Skeletal muscle tissue (tissue), 4 donors: ENCODE results near the gene ARFGAP2. TPM values are rescaled to one million over a fixed set of nuclear protein-coding genes. Genes with fewer than 3 reads are reported as not detected.
A peak's percentile ranks its signal among the peaks of the same experiment; 100 is the strongest.

Source experiments
- H3K27ac ChIP-seq: one replicate; pipeline ENCODE4 v1.7.0; 2013; ENCODE audit warnings: mild to moderate bottlenecking, low read depth, low read length, inconsistent platforms
- H3K27me3 ChIP-seq, 3 donors: one replicate each; pipeline ENCODE4 v1.7.0; 2013; ENCODE audit warnings: low read length in 3 of 3; ENCODE audit not compliant: control insufficient read depth in 3 of 3, insufficient read depth in 3 of 3
- H3K36me3 ChIP-seq, 3 donors: one replicate each; pipeline ENCODE4 v1.7.0; 2013; ENCODE audit warnings: low read length in 3 of 3; ENCODE audit not compliant: control insufficient read depth in 3 of 3, insufficient read depth in 3 of 3
- H3K4me1 ChIP-seq, 3 donors: one replicate each; pipeline ENCODE4 v1.7.0; 2013; ENCODE audit warnings: low read length in 3 of 3, mild to moderate bottlenecking in 3 of 3; ENCODE audit not compliant: control insufficient read depth in 3 of 3, insufficient read depth in 3 of 3
- H3K4me3 ChIP-seq, 3 donors: one replicate each; pipeline ENCODE4 v1.7.0; 2013; ENCODE audit warnings: low read length in 3 of 3
- H3K9ac ChIP-seq, 3 donors: one replicate each; pipeline ENCODE4 v1.7.0; 2013; ENCODE audit warnings: low read length in 3 of 3, mild to moderate bottlenecking in 3 of 3, moderate library complexity in 2 of 3, low read depth in 1 of 3
- H3K9me3 ChIP-seq, 3 donors: one replicate each; pipeline ENCODE4 v1.7.0; 2013; ENCODE audit warnings: low read length in 3 of 3; ENCODE audit not compliant: control insufficient read depth in 3 of 3
- total RNA-seq: library from RNA; depleted of rRNA; stranded (reverse); fragments of >200 nt; gene quantifications from one replicate; pipeline ENCODE4 v1.2.3, GENCODE V29; 2014
- donor health status: Osteomylitis.

ARFGAP2 gene
- total RNA-seq: 105 TPM

DNA sequence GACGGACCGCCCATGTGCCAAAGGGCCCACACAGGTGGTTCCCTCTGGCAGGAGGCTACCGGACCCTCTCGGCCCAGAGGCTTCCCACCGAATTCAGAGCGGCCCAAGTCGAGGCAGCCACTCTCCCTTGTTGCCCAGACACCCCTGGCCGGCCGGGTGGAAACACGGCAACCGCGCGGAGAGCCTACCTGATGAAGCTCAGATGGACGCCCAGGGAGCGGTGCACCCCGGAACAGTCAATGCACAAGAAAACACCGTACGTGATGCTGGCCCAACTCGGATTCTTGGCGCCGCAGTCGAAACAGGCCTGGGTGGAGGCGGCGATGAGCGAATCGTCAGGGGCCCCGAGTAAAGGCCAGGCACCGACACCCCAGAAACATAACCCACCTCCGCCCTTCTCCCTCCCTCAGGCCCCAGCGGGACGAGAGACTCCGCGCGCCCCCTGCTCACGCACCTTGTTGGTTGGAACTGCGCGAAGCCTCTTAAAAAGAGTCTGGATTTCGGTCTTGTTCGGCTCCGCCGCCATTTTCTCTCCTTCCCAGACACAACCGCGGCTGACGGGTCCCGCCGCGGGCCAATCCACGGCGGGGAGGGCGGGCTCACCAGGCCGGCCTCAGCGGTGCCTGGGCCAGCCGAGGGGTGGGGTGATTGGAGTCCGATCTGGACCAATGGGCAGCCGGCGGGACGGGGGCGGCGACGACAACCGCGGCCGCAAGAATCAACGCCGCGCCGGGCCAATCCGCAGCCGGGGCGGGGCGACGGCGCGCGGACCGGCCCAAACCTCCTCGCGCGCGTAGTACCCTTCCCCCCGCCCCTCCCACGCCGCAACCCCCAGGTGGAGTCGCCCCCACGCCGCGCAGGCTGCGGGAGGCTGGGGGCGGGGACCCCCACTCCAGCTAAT, at the start of gene ARFGAP2:
Gene ARFGAP2 (minus strand): TSS at position 552 of the 901 bp plus-strand sequence. CDS start 26 bp downstream, at position 526.
- Histone ChIP-seq H3K4me1 (peaks cover 84 to 91% (median 87%) of the 10 kb centered on the region in 3 donors), H3K27ac (peak within 1 kb of the TSS; percentile 99), H3K36me3 (peaks cover 75 to 80% (median 77%) of the 10 kb centered on the region in 3 donors), H3K9ac (peak within 1 kb of the TSS; percentile 97 to 100 (median 99)), H3K9me3 (no peaks in the 10 kb centered on the region), H3K4me3 (peak within 1 kb of the TSS; percentile 96 to 98 (median 97)), H3K27me3 (no peaks in the 10 kb centered on the region)

DNA sequence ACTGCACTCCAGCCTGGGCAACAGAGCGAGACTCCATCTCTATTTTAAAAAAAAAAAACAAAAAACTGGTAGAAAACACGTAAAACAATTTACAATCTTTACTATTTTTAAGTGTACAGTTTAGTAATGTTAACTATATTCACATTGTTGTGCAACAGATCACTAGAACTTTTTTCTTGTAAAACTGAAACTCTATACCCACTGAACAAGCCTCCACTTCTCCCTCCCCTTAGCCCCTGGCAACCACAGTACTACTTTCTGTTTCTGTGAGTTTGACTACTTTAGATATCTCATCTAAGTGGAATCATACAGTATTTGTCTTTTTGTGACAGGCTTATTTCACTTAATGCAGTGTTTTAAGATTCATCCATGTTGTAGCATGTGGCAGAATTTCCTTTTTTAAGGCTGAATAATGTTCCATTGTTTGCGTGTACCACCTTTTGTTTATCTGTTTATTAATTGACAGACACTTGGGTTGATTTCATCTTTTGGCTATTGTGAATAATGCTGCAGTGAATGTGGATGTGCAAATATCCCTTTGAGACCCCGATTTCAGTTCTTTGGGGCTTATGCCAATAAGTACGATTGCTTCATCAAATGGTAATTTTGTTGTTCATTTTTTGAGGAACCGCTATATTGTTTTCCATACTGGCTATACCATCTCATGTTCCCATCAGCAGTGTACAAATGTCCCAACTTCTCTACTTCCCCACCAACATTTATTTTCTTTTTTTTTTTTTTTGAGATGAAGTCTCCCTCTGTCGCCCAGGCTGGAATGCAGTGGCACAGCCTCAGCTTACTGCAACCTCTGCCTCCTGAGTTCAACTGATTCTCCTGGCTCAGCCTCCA, 49.1 kb upstream of the ARFGAP2 start:
- Histone ChIP-seq H3K9me3 (no peaks in the 10 kb centered on the region), H3K36me3 (peaks cover 5 to 11% (median 8%) of the 10 kb centered on the region in 3 donors), H3K27me3 (no peaks in the 10 kb centered on the region), H3K4me3 (no peak overlapping the region), H3K4me1 (no peaks in the 10 kb centered on the region), H3K9ac (no peak overlapping the region), H3K27ac (no peak overlapping the region)

DNA sequence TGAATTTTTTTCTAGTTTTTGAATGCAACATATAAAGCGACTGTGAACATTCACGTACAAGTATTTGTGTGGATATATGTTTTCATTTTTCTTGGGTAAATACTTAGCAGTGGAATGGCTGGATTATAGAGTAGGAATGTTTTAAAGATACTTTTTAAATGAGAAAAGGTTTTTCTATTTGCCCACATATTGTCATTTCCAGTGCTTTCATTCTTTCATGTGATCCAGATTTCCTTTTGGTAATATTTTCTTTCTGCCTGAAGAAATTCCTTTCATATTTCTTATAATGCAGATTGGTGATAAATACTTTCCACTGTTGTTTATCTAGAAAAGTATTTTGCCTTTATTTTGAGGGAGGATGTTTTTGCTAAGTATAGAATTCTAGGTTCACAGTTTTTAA, 46.0 kb upstream of the ARFGAP2 start:
- Histone ChIP-seq H3K4me3 (no peak overlapping the region), H3K9ac (no peak overlapping the region), H3K9me3 (no peaks in the 10 kb centered on the region), H3K27ac (no peak overlapping the region), H3K36me3 (peaks cover 8 to 20% (median 15%) of the 10 kb centered on the region in 3 donors), H3K4me1 (peaks cover 0 to 3% (median 0%) of the 10 kb centered on the region in 3 donors), H3K27me3 (no peaks in the 10 kb centered on the region)

DNA sequence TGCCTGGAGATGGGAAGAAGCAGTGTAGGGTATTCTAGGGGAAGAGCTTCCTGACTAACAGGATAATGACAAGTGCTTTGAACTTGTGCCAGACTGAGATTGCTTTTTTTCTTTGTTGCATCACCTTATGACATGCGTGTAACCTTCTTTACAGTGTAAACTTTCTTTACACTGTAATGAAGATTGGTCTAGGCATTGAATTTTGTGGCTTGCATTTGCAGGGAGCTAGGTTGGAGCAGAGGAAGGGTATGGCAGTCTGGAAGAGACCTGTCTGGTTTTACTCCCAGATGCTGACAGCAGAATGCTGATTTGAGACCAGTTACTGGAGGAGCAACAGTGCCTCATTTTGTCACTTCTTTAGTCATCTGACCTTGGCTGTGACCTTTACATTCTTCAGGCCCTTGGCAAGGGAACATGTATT, 43.7 kb upstream of the ARFGAP2 start:
- peaks cover 8 to 20% (median 9%) of the 10 kb centered on the region in 3 donors for H3K36me3 ChIP-seq

DNA sequence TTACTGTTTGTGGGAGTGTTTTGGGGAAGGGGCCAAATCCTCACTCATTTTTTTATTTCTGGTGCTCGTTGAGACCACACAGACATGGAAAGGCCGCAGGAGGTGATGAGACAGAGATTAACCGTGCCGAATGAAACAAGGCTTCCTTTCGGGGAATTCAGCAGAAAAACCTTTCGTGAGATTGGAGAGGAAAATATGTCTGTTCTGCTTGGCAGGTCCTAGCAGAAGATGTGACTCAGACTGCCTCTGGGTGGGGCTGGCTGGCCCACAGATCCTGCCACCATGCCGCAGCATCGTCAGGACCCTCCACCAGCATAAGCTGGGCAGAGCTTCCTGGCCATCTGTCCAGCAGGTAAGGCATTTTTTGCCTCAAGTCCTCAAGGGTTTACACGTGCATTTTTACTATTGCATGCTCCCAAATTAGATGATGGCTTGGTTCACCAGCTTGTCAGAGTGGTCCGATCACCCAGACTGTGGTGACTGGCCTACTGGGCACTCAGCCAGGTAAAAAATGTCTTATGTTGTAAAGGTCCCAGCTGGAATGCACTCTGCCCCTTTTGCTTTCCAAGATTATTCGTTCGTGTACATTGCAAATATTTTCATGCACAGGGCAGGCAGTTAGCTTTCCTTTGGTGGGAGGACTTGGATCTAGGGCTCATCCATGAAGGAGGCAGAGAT, 39.6 kb upstream of the ARFGAP2 start:
- peak overlapping the region; percentile 97 for H3K27ac ChIP-seq
- peak overlapping the region; percentile 86 to 89 (median 87) for H3K4me3 ChIP-seq
- H3K9me3 ChIP-seq: no peaks in the 10 kb centered on the region
- H3K27me3 ChIP-seq: no peaks in the 10 kb centered on the region
- H3K4me1 ChIP-seq: peaks cover 25 to 34% (median 27%) of the 10 kb centered on the region in 3 donors
- peak overlapping the region; percentile 89 to 92 (median 91) for H3K9ac ChIP-seq
- H3K36me3 ChIP-seq: peaks cover 3 to 12% (median 7%) of the 10 kb centered on the region in 3 donors

More for the DNA sequence above, 43.7 kb upstream of the ARFGAP2 start:
- Histone ChIP-seq H3K4me1 (peaks cover 13 to 20% (median 16%) of the 10 kb centered on the region in 3 donors), H3K27me3 (no peaks in the 10 kb centered on the region), H3K9ac (no peak overlapping the region), H3K4me3 (no peak overlapping the region), H3K27ac (no peak overlapping the region), H3K9me3 (no peaks in the 10 kb centered on the region)

DNA sequence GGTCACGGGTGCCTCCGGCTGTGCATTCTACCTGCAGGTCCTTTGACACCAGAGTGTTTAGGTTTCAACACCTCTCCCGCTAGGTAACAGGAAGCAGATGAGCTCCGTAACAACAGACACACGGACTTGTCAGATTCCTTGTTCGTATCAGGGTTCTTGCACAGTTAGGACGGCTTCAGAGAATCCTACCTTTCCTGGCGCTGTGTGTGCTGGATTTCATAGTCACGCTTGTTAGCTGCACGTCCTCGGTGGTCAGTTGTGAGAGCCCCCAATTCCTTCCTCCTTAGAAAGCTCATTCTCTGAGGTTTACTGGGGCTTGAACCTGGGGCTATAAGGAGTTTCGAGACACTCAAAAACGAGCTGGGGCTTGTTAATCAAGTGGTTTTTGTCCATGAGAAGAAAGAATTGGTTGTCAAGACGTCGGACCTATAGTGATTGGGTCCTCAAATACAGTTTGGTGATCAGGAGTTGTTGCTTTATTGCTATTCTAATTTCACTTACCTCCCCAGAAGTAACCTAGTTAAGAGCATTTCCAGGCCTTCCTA, 38.8 kb upstream of the ARFGAP2 start:
- H3K4me3 ChIP-seq: peak overlapping the region; percentile 86 to 89 (median 87)
- H3K27me3 ChIP-seq: no peaks in the 10 kb centered on the region
- peak overlapping the region; percentile 97 for H3K27ac ChIP-seq
- H3K36me3 ChIP-seq: peaks cover 3 to 12% (median 7%) of the 10 kb centered on the region in 3 donors
- H3K4me1 ChIP-seq: peaks cover 25 to 34% (median 27%) of the 10 kb centered on the region in 3 donors
- peak overlapping the region; percentile 89 to 92 (median 91) for H3K9ac ChIP-seq
- no peaks in the 10 kb centered on the region for H3K9me3 ChIP-seq

DNA sequence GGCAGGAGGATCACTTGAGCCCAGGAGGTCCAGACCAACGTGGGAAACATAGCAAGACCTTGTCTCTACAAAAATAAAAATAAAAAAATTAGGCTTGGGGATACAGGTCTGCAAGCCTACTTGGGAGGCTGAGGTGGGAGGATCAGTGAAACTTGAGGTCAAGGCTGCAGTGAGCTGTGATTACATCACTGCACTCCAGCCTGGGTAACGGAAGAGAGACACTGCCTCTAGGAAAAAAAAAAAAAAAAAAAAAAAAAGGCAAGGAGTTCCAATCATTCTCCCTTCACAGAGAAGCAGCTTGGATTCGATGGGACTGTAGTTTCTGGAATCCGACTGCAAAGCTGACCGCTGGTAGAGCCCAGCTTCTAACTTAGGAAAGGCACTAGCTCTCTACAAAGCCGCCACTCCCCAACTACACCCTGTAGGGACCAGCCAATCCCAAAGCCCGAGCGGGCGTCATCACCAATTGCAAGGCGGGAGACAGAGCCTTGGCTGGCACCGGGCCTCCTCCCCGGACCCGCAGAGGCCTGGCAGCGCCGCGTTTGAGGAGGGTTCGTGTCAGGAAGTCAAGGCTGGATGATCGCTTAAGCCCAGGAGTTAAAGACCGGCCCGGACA, 37.4 kb upstream of the ARFGAP2 start:
- H3K36me3 ChIP-seq: peaks cover 0 to 8% (median 5%) of the 10 kb centered on the region in 3 donors
- no peaks in the 10 kb centered on the region for H3K27me3 ChIP-seq
- peak overlapping the region; percentile 97 for H3K27ac ChIP-seq
- peaks cover 25 to 34% (median 27%) of the 10 kb centered on the region in 3 donors for H3K4me1 ChIP-seq
- H3K9me3 ChIP-seq: no peaks in the 10 kb centered on the region
- peak overlapping the region; percentile 85 to 92 (median 91) for H3K9ac ChIP-seq
- peak overlapping the region; percentile 78 to 89 (median 78) for H3K4me3 ChIP-seq

DNA sequence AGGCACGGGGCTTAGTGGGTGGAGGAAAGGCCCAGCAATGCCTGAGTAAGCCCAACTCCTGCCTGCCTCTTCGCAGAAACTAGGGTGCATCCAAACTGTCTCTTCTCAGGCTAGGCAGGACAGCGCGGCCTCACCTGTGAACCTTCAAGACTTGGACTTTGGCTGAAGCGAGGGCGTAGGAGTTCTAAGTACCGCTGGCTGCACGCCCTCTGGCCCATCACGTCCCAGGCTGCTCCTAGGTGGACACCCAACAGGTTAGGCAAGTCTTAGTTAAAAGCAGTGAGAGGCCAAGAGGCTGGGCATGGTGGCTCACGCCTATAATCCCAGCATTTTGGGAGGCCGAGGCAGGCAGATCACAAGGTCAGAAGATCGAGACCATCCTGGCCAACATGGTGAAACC, 36.3 kb upstream of the ARFGAP2 start:
- H3K27ac ChIP-seq: no peak overlapping the region
- peaks cover 25 to 32% (median 27%) of the 10 kb centered on the region in 3 donors for H3K4me1 ChIP-seq
- no peak overlapping the region for H3K4me3 ChIP-seq
- no peaks in the 10 kb centered on the region for H3K27me3 ChIP-seq
- H3K9me3 ChIP-seq: no peaks in the 10 kb centered on the region
- peaks cover 0 to 2% (median 0%) of the 10 kb centered on the region in 3 donors for H3K36me3 ChIP-seq
- H3K9ac ChIP-seq: no peak overlapping the region

DNA sequence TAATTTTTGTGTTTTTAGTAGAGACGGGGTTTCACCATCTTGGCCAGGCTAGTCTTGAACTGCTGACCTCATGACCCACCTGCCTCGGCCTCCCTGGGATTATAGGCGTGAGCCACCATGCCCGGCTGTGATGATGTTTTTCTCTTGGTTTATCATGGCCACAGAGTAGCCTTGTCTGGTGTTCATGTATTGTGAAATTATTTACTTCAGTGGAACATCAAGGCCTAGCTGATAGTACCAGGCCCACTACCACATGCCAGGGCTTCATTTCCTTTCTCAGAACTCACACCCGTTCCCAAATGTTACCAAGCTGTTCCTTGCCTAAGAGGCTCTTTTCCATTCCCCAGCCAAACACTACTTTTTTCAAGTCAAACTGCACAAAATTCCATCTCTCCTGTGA, 31.9 kb upstream of the ARFGAP2 start:
- H3K4me3 ChIP-seq: no peak overlapping the region
- no peak overlapping the region for H3K27ac ChIP-seq
- H3K9me3 ChIP-seq: no peaks in the 10 kb centered on the region
- no peak overlapping the region for H3K9ac ChIP-seq
- H3K4me1 ChIP-seq: peaks cover 0 to 3% (median 0%) of the 10 kb centered on the region in 3 donors
- no peaks in the 10 kb centered on the region for H3K36me3 ChIP-seq
- H3K27me3 ChIP-seq: no peaks in the 10 kb centered on the region
